Measurements from ENCODE around the gene ST6GALNAC3. TPM values are rescaled to one million over a fixed set of nuclear protein-coding genes. Genes with fewer than 3 reads are reported as not detected.

The ST6GALNAC3 gene
- total RNA-seq, 1 experiment from 2014 or later = 0.82 TPM

DNA sequence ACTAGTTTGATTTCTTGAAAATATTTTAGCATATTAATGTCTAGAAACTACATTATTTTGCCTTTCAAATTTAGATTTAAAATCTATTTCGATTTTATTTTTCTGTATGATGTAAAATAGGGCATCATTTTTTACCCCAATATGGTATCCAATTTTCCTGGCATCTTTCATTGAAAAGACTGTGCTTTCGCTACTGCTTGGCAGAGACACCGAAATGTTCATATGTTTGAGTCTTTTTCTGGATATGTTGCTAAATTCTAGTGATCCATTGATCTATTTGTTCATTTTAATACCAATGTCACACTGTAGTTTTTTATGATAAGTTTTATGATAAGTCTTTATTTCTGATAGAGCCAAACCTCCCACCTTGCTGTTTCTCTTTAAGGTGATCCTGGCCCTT, 24.3 kb downstream of the ST6GALNAC3 start:
- no TSS peak for BruUV-seq (replicated peaks)
- intact Hi-C loops (cut with micrococcal nuclease) = no loop called here
- Mint-ChIP-seq H3K27ac (ENCODE audit: low read depth, unreplicated experiment) (no peak overlapping the region), H3K4me1 (ENCODE audit: insufficient read depth, unreplicated experiment) (no peaks in the 10 kb centered on the region), H3K27me3 (ENCODE audit: insufficient read depth, unreplicated experiment) (no peaks in the 10 kb centered on the region), H3K36me3 (ENCODE audit: insufficient read depth, unreplicated experiment) (no peaks in the 10 kb centered on the region), H3K4me3 (ENCODE audit: unreplicated experiment) (no peak overlapping the region), H3K9me3 (ENCODE audit: unreplicated experiment) (no peaks in the 10 kb centered on the region)
- TF ChIP-seq, protein P1, sequence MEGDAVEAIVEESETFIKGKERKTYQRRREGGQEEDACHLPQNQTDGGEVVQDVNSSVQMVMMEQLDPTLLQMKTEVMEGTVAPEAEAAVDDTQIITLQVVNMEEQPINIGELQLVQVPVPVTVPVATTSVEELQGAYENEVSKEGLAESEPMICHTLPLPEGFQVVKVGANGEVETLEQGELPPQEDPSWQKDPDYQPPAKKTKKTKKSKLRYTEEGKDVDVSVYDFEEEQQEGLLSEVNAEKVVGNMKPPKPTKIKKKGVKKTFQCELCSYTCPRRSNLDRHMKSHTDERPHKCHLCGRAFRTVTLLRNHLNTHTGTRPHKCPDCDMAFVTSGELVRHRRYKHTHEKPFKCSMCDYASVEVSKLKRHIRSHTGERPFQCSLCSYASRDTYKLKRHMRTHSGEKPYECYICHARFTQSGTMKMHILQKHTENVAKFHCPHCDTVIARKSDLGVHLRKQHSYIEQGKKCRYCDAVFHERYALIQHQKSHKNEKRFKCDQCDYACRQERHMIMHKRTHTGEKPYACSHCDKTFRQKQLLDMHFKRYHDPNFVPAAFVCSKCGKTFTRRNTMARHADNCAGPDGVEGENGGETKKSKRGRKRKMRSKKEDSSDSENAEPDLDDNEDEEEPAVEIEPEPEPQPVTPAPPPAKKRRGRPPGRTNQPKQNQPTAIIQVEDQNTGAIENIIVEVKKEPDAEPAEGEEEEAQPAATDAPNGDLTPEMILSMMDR (IDR thresholded peaks at IDR 0.05; ENCODE audit: unreplicated experiment) = no peak
- ChIA-PET CTCF (no interaction called here), POLR2A (no interaction called here)
- no peak for DNase-seq (ENCODE audit: unreplicated experiment)

- Mint-ChIP-seq H3K36me3 (ENCODE audit: insufficient read depth, unreplicated experiment) (no peaks in the 10 kb centered on the region), H3K27me3 (ENCODE audit: insufficient read depth, unreplicated experiment) (no peaks in the 10 kb centered on the region), H3K27ac (ENCODE audit: low read depth, unreplicated experiment) (no peak overlapping the region), H3K4me3 (ENCODE audit: unreplicated experiment) (no peak overlapping the region), H3K9me3 (ENCODE audit: unreplicated experiment) (no peaks in the 10 kb centered on the region), H3K4me1 (ENCODE audit: insufficient read depth, unreplicated experiment) (no peaks in the 10 kb centered on the region)
- no peak for DNase-seq (ENCODE audit: unreplicated experiment)
- no TSS peak for BruUV-seq (replicated peaks)
- TF ChIP-seq, protein P1 (IDR thresholded peaks at IDR 0.05; ENCODE audit: unreplicated experiment) = no peak
- ChIA-PET CTCF (no interaction called here), POLR2A (no interaction called here)
- intact Hi-C loops (cut with micrococcal nuclease) = no loop called here
These were observed 27.0 kb downstream of the ST6GALNAC3 start for GRCh38 chr1:76101548-76101947.

DNA sequence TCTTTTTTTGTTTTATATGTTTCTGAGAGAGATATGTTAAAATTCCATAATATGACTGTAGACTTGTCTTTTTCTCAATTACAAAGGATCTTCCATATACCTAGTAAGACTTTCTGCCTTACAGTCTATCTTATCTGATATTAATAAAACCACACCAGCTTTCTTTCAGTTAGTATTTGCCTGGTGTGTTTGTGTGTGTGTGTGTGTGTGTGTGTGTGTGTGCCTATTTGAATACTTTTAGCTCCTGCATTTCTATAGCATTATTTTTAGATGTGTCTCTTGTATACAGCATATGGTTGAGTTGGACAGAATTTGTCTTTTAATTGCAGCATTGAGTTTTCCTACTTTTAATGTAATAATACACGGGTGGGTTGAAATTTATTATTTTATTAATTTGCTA, 27.5 kb downstream of the ST6GALNAC3 start:
- intact Hi-C loops (cut with micrococcal nuclease) = no loop called here
- ChIA-PET CTCF (interaction anchor here (0.6 kb wide), 1 partner anchor 14 kb away, joined by 3 read pairs; no protein-coding TSS in a partner anchor), POLR2A (no interaction called here)
- Mint-ChIP-seq H3K27me3 (ENCODE audit: insufficient read depth, unreplicated experiment) (no peaks in the 10 kb centered on the region), H3K9me3 (ENCODE audit: unreplicated experiment) (no peaks in the 10 kb centered on the region), H3K4me1 (ENCODE audit: insufficient read depth, unreplicated experiment) (no peaks in the 10 kb centered on the region), H3K36me3 (ENCODE audit: insufficient read depth, unreplicated experiment) (no peaks in the 10 kb centered on the region), H3K27ac (ENCODE audit: low read depth, unreplicated experiment) (no peak overlapping the region), H3K4me3 (ENCODE audit: unreplicated experiment) (no peak overlapping the region)
- TF ChIP-seq, protein P1 (IDR thresholded peaks at IDR 0.05; ENCODE audit: unreplicated experiment) = no peak
- no TSS peak for BruUV-seq (replicated peaks)
- no peak for DNase-seq (ENCODE audit: unreplicated experiment)

GRCh38 chr1:76103034-76103433, 28.5 kb downstream of the ST6GALNAC3 start:
- TF ChIP-seq, protein P1 (IDR thresholded peaks at IDR 0.05; ENCODE audit: unreplicated experiment) = no peak
- Mint-ChIP-seq H3K27ac (ENCODE audit: low read depth, unreplicated experiment) (no peak overlapping the region), H3K36me3 (ENCODE audit: insufficient read depth, unreplicated experiment) (no peaks in the 10 kb centered on the region), H3K9me3 (ENCODE audit: unreplicated experiment) (no peaks in the 10 kb centered on the region), H3K4me1 (ENCODE audit: insufficient read depth, unreplicated experiment) (no peaks in the 10 kb centered on the region), H3K4me3 (ENCODE audit: unreplicated experiment) (no peak overlapping the region), H3K27me3 (ENCODE audit: insufficient read depth, unreplicated experiment) (no peaks in the 10 kb centered on the region)
- no peak for DNase-seq (ENCODE audit: unreplicated experiment)
- no TSS peak for BruUV-seq (replicated peaks)
- POLR2A ChIA-PET = no interaction called here
- intact Hi-C loops (cut with micrococcal nuclease) = no loop called here
- CTCF ChIA-PET = no interaction called here

Data from MCF 10A (cell line).